Stimulated activated CD4-positive, alpha-beta T cell treated with anti-CD3 and anti-CD28 coated beads, Interleukin-15, amount 100 ng/mL, for 24 hours (primary cell): ENCODE data around the gene CHMP4B.

Source experiments
- DNase-seq: peaks from one replicate; pipeline ENCODE4 v3.0.0-alpha.2; 2020

Gene CHMP4B

GRCh38 chr20:33822423-33822822, 11.3 kb downstream of the CHMP4B start:
- no peak for DNase-seq

- DNase-seq: no peak
Observed at GRCh38 chr20:33822991-33823390, 11.8 kb downstream of the CHMP4B start.

- DNase-seq: no peak
Observed at GRCh38 chr20:33824852-33825251, 13.7 kb downstream of the CHMP4B start.

- DNase-seq: no peak
Observed at GRCh38 chr20:33825340-33826269, 14.5 kb downstream of the CHMP4B start.

- no peak for DNase-seq
Observed at GRCh38 chr20:33826270-33826897, 15.2 kb downstream of the CHMP4B start.

GRCh38 chr20:33827109-33827508, 16.0 kb downstream of the CHMP4B start:
- no peak for DNase-seq

- DNase-seq: no peak
Observed at GRCh38 chr20:33827634-33828325, 16.6 kb downstream of the CHMP4B start.

- DNase-seq: no peak
Observed at GRCh38 chr20:33828326-33828844, 17.2 kb downstream of the CHMP4B start.

GRCh38 chr20:33828967-33829560, 17.9 kb downstream of the CHMP4B start:
- no peak for DNase-seq

GRCh38 chr20:33829636-33830035, 18.5 kb downstream of the CHMP4B start:
- DNase-seq: no peak

- no peak for DNase-seq
Observed at GRCh38 chr20:33830371-33830770, 19.2 kb downstream of the CHMP4B start.

- no peak for DNase-seq
Observed at GRCh38 chr20:33832103-33832804, 21.1 kb downstream of the CHMP4B start.

GRCh38 chr20:33833333-33833732, 22.2 kb downstream of the CHMP4B start:
- DNase-seq: no peak

- no peak for DNase-seq
Observed at GRCh38 chr20:33835615-33836172, 24.5 kb downstream of the CHMP4B start.

GRCh38 chr20:33836277-33836676, 25.1 kb downstream of the CHMP4B start:
- no peak for DNase-seq

- no peak for DNase-seq
Observed at GRCh38 chr20:33837096-33837830, 26.1 kb downstream of the CHMP4B start.

- DNase-seq: no peak
Observed at GRCh38 chr20:33838035-33838864, 27.1 kb downstream of the CHMP4B start.

GRCh38 chr20:33839591-33839990, 28.4 kb downstream of the CHMP4B start:
- no peak for DNase-seq

- DNase-seq: no peak
Observed at GRCh38 chr20:33840160-33840559, 29.0 kb downstream of the CHMP4B start.

- DNase-seq: no peak
Observed at GRCh38 chr20:33840759-33841435, 29.7 kb downstream of the CHMP4B start.
